ENCODE measurements around the gene C14orf119. TPM values are rescaled to one million over a fixed set of nuclear protein-coding genes. Genes with fewer than 3 reads are reported as not detected.

C14orf119 gene
- polyA plus RNA-seq, 3 donors, result 16.3 to 54.9 (median 45.0) TPM

Other genes starting within 250 kb of the C14orf119 start
- 10 to 100 TPM; 43.8 to 91.5 (median 50.6) TPM for gene LRP10, start 223.8 kb upstream of the C14orf119 start, polyA plus RNA-seq
- under 1 TPM in 2 of 3 donors, not detected in 1; 0.22 to 0.51 TPM for gene REM2, start 212.3 kb upstream of the C14orf119 start, polyA plus RNA-seq
- 10 to 100 TPM; 20.1 to 36.9 (median 34.6) TPM for gene RBM23, start 176.4 kb upstream of the C14orf119 start, polyA plus RNA-seq
- gene PRMT5, start 166.1 kb upstream of the C14orf119 start, polyA plus RNA-seq, result 10 to 100 TPM; 30.8 to 46.0 (median 32.7) TPM
- 10 to 100 TPM; 28.3 to 45.7 (median 30.9) TPM for gene HAUS4, start 138.4 kb upstream of the C14orf119 start, polyA plus RNA-seq
- 1 to 10 TPM; 1.6 to 3.4 (median 2.0) TPM for gene AJUBA, start 113.0 kb upstream of the C14orf119 start, polyA plus RNA-seq
- 10 to 100 TPM in 1 of 3 donors, 1 to 10 TPM in 2; 4.8 to 13.5 (median 6.2) TPM for gene C14orf93, start 85.4 kb upstream of the C14orf119 start, polyA plus RNA-seq
- gene PSMB5, start 60.6 kb upstream of the C14orf119 start, polyA plus RNA-seq, result 100 to 1,000 TPM in 2 of 3 donors, 10 to 100 TPM in 1; 78.0 to 152 (median 140) TPM
- gene PSMB11, start 53.3 kb upstream of the C14orf119 start, polyA plus RNA-seq, result not detected
- gene CDH24, start 38.0 kb upstream of the C14orf119 start, polyA plus RNA-seq, result 1 to 10 TPM; 1.9 to 7.0 (median 4.4) TPM
- gene ACIN1, start 369 bp upstream of the C14orf119 start, polyA plus RNA-seq, result 10 to 100 TPM; 43.6 to 81.4 (median 79.3) TPM
- under 1 TPM in 2 of 3 donors, not detected in 1; 0.03 to 0.56 TPM for gene CIROP, start 9.5 kb downstream of the C14orf119 start, polyA plus RNA-seq
- 1 to 10 TPM in 1 of 3 donors, under 1 TPM in 1, not detected in 1; 0.15 to 2.8 TPM for gene CEBPE, start 23.8 kb downstream of the C14orf119 start, polyA plus RNA-seq
- gene SLC7A8, start 88.2 kb downstream of the C14orf119 start, polyA plus RNA-seq, result 10 to 100 TPM; 16.8 to 41.5 (median 25.9) TPM
- gene RNF212B, start 142.4 kb downstream of the C14orf119 start, polyA plus RNA-seq, result under 1 TPM in 2 of 3 donors, not detected in 1; 0.06 to 0.14 TPM
- 1 to 10 TPM; 3.5 to 6.4 (median 3.8) TPM for gene HOMEZ, start 190.6 kb downstream of the C14orf119 start, polyA plus RNA-seq
- gene PPP1R3E, start 207.4 kb downstream of the C14orf119 start, polyA plus RNA-seq, result 10 to 100 TPM in 1 of 3 donors, 1 to 10 TPM in 2; 6.0 to 16.1 (median 6.2) TPM
- 100 to 1,000 TPM in 1 of 3 donors, 10 to 100 TPM in 2; 37.9 to 122 (median 58.9) TPM for gene BCL2L2, start 211.3 kb downstream of the C14orf119 start, polyA plus RNA-seq
- gene PABPN1, start 226.0 kb downstream of the C14orf119 start, polyA plus RNA-seq, result 100 to 1,000 TPM in 2 of 3 donors, 10 to 100 TPM in 1; 50.4 to 124 (median 110) TPM

Measured in adipose tissue (tissue), 3 donors.